ENCODE data around the gene TBX2.

DNA sequence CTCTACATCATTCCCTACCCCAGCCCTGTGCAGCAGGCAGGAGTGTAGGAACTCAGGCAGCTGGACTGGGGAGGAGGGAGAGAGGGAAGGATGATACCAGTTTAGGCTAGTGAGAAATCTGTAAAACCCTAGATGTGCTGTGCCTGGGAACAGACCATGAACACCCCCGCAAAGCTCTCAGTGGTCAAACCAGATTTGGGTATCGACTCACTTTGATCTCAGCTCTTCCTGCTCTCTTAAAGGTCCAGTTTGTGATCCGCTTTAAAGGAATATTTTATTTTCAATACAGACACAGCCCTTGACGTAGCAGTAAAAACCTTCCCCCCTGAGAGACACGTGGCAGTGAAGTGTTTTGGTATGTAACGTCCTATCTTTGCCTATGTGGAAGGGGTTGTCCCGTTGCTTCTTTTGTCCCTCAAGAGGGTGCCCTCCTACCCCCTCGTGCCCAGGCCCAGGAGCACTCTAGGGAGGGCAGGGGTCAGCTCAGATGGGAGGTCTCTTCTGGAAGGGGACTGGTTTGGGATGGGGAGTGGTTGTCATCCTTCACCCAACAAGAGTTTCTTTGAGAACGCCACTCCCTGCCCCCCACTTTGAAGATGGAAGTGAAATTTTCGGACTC, 19.3 kb upstream of the TBX2 start:
- TF ChIP-seq POLR2A (IDR thresholded peaks at IDR 0.05), result no peak
- TF ChIP-seq, protein P1, sequence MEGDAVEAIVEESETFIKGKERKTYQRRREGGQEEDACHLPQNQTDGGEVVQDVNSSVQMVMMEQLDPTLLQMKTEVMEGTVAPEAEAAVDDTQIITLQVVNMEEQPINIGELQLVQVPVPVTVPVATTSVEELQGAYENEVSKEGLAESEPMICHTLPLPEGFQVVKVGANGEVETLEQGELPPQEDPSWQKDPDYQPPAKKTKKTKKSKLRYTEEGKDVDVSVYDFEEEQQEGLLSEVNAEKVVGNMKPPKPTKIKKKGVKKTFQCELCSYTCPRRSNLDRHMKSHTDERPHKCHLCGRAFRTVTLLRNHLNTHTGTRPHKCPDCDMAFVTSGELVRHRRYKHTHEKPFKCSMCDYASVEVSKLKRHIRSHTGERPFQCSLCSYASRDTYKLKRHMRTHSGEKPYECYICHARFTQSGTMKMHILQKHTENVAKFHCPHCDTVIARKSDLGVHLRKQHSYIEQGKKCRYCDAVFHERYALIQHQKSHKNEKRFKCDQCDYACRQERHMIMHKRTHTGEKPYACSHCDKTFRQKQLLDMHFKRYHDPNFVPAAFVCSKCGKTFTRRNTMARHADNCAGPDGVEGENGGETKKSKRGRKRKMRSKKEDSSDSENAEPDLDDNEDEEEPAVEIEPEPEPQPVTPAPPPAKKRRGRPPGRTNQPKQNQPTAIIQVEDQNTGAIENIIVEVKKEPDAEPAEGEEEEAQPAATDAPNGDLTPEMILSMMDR (IDR thresholded peaks at IDR 0.05), result no peak

All from adrenal gland (tissue), 5 donors.